ENCODE results near the gene IL3. TPM values are rescaled to one million over a fixed set of nuclear protein-coding genes. Genes with fewer than 3 reads are reported as not detected.
A peak's percentile ranks its signal among the peaks of the same experiment; 100 is the strongest.

IL3 gene
- total and polyA plus RNA-seq, 9 of the 15 experiments (the other 6 are each of a cell fraction or from before 2014, with no cell fraction given): not detected

GRCh38 chr5:132103332-132103951 is 43.0 kb downstream of the IL3 start (continued):
- TF ChIP-seq ZFX (CRISPR knock-in tag; IDR thresholded peaks at IDR 0.05): peak; percentile 15; the same call in 1 of the 2 replicates
- peak in 1 of 2 experiments; percentile 46; a peak in 1 of 4 replicates for TF ChIP-seq FOXA3 (CRISPR knock-in tag; conservative IDR thresholded peaks at IDR 0.05 in 1 of 2, IDR thresholded peaks at IDR 0.05 in 1 of 2)
- no peak for TF ChIP-seq NFRKB (IDR thresholded peaks at IDR 0.05; ENCODE audit: low read depth)
- TF ChIP-seq, protein P1, sequence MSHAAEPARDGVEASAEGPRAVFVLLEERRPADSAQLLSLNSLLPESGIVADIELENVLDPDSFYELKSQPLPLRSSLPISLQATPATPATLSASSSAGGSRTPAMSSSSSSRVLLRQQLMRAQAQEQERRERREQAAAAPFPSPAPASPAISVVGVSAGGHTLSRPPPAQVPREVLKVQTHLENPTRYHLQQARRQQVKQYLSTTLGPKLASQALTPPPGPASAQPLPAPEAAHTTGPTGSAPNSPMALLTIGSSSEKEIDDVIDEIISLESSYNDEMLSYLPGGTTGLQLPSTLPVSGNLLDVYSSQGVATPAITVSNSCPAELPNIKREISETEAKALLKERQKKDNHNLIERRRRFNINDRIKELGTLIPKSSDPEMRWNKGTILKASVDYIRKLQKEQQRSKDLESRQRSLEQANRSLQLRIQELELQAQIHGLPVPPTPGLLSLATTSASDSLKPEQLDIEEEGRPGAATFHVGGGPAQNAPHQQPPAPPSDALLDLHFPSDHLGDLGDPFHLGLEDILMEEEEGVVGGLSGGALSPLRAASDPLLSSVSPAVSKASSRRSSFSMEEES (CRISPR knock-in tag; IDR thresholded peaks at IDR 0.05): no peak
- no peak for TF ChIP-seq PTBP1 (IDR thresholded peaks at IDR 0.05; ENCODE audit: low read depth, low read length)
- no peak for TF ChIP-seq PRMT5 (CRISPR knock-in tag; IDR thresholded peaks at IDR 0.05)
- TF ChIP-seq ZNF436 (CRISPR knock-in tag; IDR thresholded peaks at IDR 0.05): no peak
- TF ChIP-seq ZNF584 (CRISPR knock-in tag; IDR thresholded peaks at IDR 0.05; ENCODE audit: low read depth): peak; percentile 90
- TF ChIP-seq SREBF2 (CRISPR knock-in tag; IDR thresholded peaks at IDR 0.05): no peak
- TF ChIP-seq, protein P2, sequence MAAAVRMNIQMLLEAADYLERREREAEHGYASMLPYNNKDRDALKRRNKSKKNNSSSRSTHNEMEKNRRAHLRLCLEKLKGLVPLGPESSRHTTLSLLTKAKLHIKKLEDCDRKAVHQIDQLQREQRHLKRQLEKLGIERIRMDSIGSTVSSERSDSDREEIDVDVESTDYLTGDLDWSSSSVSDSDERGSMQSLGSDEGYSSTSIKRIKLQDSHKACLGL (CRISPR knock-in tag; IDR thresholded peaks at IDR 0.05; ENCODE audit: borderline replicate concordance, poor library complexity, severe bottlenecking): no peak
- no peak for TF ChIP-seq CSDE1 (IDR thresholded peaks at IDR 0.05)
- no peak for TF ChIP-seq ZNF445 (CRISPR knock-in tag; IDR thresholded peaks at IDR 0.05; ENCODE audit: low read depth)
- TF ChIP-seq ETV6 (IDR thresholded peaks at IDR 0.05; ENCODE audit: borderline replicate concordance in 1 of 2, low read depth in 2 of 2, low read length in 1 of 2): no peak
- TF ChIP-seq ETV6 (CRISPR knock-in tag; IDR thresholded peaks at IDR 0.05; ENCODE audit: borderline replicate concordance): no peak
- TF ChIP-seq MEF2D (tag; conservative IDR thresholded peaks at IDR 0.05; ENCODE audit: low read depth): peak; percentile 85
- no peak for TF ChIP-seq ZNF780A (CRISPR knock-in tag; IDR thresholded peaks at IDR 0.05)
- TF ChIP-seq KHSRP (IDR thresholded peaks at IDR 0.05): no peak
- peak; percentile 75 for TF ChIP-seq GATA2 (CRISPR knock-in tag; IDR thresholded peaks at IDR 0.05)
- TF ChIP-seq, protein P3, sequence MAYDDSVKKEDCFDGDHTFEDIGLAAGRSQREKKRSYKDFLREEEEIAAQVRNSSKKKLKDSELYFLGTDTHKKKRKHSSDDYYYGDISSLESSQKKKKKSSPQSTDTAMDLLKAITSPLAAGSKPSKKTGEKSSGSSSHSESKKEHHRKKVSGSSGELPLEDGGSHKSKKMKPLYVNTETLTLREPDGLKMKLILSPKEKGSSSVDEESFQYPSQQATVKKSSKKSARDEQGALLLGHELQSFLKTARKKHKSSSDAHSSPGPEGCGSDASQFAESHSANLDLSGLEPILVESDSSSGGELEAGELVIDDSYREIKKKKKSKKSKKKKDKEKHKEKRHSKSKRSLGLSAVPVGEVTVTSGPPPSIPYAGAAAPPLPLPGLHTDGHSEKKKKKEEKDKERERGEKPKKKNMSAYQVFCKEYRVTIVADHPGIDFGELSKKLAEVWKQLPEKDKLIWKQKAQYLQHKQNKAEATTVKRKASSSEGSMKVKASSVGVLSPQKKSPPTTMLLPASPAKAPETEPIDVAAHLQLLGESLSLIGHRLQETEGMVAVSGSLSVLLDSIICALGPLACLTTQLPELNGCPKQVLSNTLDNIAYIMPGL (CRISPR knock-in tag; IDR thresholded peaks at IDR 0.05): no peak
- TF ChIP-seq BCL6 (CRISPR knock-in tag; IDR thresholded peaks at IDR 0.05): no peak
- no peak for TF ChIP-seq CBX5 (IDR thresholded peaks at IDR 0.05; ENCODE audit: borderline replicate concordance, low read depth)
- TF ChIP-seq POLR3A (IDR thresholded peaks at IDR 0.05; ENCODE audit: borderline replicate concordance, extremely low read depth, insufficient read depth, insufficient read length): no peak
- TF ChIP-seq ZNF655 (CRISPR knock-in tag; IDR thresholded peaks at IDR 0.05): no peak
- TF ChIP-seq, protein P4, sequence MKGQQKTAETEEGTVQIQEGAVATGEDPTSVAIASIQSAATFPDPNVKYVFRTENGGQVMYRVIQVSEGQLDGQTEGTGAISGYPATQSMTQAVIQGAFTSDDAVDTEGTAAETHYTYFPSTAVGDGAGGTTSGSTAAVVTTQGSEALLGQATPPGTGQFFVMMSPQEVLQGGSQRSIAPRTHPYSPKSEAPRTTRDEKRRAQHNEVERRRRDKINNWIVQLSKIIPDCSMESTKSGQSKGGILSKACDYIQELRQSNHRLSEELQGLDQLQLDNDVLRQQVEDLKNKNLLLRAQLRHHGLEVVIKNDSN (CRISPR knock-in tag; IDR thresholded peaks at IDR 0.05): no peak

Measured in K562 (cell line).